Muscle of back (tissue), 13 donors: ENCODE results near the gene CDHR2. TPM values are rescaled to one million over a fixed set of nuclear protein-coding genes. Genes with fewer than 3 reads are reported as not detected.

Experiments used
- DNase-seq, 3 donors: peaks; one replicate each; pipeline versions ENCODE4 v3.0.0 to v3.0.0-alpha.2; 2013
- long read RNA-seq, 9 donors: transcript quantifications; one replicate each; lab custom pipeline, GENCODE V29; 2026
- polyA plus RNA-seq, 10 donors: library from polyadenylated mRNA; unstranded; fragments of 120-200 nt; gene quantifications; one replicate each; pipeline ENCODE4 v1.2.1, GENCODE V29; 2013; ENCODE audit not compliant: insufficient read length in 10 of 10

CDHR2 gene
- under 1 TPM in 8 of 10 donors, not detected in 2; 0.27 to 0.88 (median 0.49) TPM for polyA plus RNA-seq
- long read RNA-seq, donor 1, result 0 reads
- long read RNA-seq, donor 2, result 0 reads
- long read RNA-seq, donor 3, result 0 reads
- long read RNA-seq, donor 4, result 0 reads
- long read RNA-seq, donor 5, result 0 reads
- long read RNA-seq, donor 6, result 0 reads
- long read RNA-seq, donor 7, result 0 reads
- long read RNA-seq, donor 8, result 0 reads
- long read RNA-seq, donor 9, result 0 reads

DNA sequence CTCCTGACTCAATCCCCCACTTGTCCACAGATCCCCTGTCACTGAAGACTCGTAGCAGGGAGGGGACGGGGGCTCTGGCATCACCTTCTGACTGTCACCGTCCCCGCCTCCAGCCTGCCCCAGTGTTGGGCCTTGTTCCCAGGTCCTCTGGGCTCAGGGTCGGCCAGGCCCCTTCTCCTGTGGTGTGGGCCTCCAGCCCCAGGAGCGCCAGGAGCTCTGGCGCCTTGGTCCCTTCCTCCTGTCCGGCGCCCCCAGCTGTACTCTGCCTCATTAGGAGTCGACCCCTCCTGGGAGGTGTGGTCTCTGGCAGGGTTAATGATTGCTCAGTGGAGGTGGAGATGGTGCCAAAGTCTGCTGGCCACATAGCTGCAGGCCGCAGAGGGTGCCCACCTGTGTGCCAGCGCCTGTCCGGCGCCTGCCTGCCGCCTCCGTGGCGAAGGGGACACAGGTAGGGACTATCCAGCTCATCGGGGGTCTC, at the start of gene CDHR2:
TSS of gene CDHR2 (plus strand) at position 376 of the 478 bp plus-strand sequence. CDS start 16,011 bp downstream, outside the sequence.
- DNase-seq, result no peak

- no peak for DNase-seq
Measured at GRCh38 chr5:176500511-176500910, 48.6 kb upstream of the CDHR2 start.

- peak in 1 of 3 donors; percentile 36 for DNase-seq
Measured at GRCh38 chr5:176501333-176501732, 47.8 kb upstream of the CDHR2 start.

- DNase-seq, result no peak
Measured at GRCh38 chr5:176503496-176503895, 45.6 kb upstream of the CDHR2 start.

DNA sequence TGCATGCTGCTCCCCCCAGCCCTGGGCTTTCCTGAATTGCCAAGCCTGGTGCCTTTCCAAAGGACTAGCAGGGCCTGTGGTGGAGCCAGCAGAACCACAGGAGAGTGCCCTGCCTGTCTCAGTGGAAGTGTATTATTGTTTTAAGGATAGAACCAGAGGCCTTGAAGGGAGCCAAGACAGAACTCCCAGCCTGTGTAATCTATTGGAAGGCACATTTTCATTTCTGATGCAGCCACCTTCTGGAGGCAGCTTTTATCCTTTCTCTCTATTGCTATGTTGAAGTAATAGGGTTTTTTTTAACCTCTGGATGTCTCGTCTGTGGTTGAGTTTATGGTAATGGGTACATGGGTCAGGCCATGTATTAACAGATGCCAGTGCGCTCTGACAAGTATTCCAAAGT, 41.2 kb upstream of the CDHR2 start:
- no peak for DNase-seq

DNA sequence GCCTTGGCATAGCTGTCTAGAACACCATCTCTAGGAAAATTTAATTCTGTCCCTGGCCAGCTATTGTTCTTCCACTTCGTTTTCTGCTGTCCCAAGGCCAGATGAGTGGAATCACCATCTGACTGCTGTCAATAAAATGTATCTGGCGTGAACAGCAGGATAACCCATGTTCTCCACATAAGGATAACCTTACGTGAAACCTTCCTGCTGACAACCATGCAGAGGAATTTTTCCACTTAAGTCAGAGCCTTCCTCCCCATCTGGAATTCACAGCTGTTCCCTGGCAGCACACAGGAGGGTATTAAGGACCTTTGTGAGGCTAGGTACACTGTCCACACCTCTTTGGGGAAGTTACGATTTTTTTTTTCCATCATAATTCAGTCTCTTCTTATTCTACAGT, 40.5 kb upstream of the CDHR2 start:
- no peak for DNase-seq

- no peak for DNase-seq
Measured at GRCh38 chr5:176513788-176514187, 35.4 kb upstream of the CDHR2 start.

GRCh38 chr5:176514244-176514950, 34.7 kb upstream of the CDHR2 start:
- no peak for DNase-seq

DNA sequence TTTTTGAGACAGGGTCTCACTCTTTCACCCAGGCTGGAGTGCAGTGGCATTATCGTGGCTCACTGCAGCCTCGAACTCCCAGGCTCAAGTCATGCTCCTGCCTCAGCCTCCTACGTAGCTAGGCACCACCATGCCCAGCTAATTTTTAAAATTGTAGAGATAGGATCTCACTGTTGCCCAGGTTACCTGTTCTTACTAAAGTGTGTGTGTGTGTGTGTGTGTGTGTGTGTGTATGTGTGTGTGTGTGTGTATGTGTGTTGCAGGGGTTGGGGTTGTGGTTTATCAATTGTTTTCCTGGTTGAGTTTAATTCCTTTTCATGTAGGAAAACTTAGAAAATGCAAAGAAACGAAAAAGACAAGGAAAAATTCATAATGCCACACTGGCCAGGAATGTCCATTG, 33.7 kb upstream of the CDHR2 start:
- no peak for DNase-seq

GRCh38 chr5:176517053-176517661, 32.0 kb upstream of the CDHR2 start:
- DNase-seq, result no peak

GRCh38 chr5:176519810-176520720, 29.1 kb upstream of the CDHR2 start:
- DNase-seq, result no peak

DNA sequence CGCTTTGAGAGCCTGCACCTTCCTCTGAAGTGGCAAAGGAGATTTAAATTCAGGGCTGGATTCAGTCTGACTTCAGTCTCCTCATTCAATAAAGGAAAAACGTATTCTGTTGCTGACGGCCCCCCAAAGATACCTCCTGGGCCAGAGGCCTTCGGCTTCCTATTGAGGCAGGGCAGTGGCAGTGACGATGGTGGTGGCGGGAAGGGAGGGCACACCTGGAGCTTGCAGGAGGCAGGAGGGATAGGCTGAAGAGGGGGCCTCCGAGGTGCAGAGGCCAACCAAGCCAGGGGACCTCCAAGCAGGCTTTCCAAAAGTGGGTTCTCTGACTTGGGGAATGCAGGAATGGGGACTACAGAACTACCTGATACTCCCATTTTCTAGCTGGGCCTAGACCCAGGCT, 27.9 kb upstream of the CDHR2 start:
- DNase-seq, result no peak

DNA sequence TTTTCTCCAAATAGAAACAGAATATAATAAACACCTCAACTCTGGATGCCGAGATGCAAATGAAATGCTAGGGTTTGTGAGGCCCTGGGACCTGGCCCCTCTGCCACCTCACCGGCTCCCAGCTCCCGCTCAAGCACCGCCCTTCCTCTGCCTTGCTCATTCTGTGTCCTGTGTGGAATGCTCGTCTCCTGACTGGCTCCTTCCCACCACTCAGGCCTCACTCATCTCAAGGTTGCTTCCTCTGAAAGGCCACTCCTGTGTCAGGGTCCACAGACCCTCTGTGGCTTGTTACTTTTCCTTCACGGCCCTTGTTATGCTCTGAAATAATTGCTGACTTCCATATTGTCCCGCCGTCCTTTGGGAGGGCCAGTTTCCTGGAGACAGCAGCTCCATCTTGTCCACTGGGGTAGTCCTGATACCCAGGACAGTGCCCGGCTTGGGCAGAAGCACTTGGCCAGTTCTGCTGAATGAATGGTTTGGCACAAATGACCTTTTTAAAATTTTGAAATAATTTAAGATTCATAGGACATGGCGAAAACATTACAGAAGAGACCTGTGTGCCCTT, 27.4 kb upstream of the CDHR2 start:
- DNase-seq, result no peak

DNA sequence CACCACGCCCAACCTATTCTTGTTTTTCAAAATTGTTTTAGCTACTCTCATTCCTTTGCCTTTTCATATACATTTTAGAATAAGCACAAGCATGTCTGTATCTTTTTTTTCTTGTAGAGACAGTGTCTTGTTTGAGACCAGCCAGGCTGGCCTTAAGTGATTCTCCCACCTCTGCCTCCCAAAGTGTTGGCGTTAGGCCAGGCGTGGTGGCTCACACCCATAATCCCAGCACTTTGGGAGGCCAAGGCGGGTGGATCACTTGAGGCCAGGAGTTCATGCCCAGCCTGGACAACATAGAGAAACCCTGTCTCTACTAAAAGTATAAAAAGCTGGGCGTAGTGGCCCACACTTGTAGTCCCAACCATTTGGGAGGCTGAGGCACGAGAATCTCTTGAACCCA, 25.0 kb upstream of the CDHR2 start:
- DNase-seq, result no peak

DNA sequence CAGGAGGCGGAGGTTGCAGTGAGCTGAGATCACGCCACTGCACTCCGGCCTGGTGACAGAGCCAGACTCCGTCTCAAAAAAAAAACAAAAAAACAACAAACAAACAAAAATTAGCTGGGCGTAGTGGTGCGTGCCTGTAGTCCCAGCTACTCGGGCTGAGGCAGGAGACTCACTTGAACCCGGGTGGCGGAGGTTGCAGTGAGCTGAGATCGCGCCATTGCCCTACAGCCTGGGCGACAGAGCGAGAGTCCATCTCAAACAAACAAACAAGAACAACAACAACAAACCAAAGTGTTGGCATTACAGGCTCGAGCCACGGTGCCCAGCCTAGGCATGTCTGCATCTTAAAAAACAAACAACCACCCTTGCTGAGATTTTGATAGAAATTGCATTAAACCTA, 24.2 kb upstream of the CDHR2 start:
- DNase-seq, result no peak

GRCh38 chr5:176525677-176526076, 23.5 kb upstream of the CDHR2 start:
- DNase-seq, result no peak

GRCh38 chr5:176526462-176526861, 22.7 kb upstream of the CDHR2 start:
- DNase-seq, result no peak

DNA sequence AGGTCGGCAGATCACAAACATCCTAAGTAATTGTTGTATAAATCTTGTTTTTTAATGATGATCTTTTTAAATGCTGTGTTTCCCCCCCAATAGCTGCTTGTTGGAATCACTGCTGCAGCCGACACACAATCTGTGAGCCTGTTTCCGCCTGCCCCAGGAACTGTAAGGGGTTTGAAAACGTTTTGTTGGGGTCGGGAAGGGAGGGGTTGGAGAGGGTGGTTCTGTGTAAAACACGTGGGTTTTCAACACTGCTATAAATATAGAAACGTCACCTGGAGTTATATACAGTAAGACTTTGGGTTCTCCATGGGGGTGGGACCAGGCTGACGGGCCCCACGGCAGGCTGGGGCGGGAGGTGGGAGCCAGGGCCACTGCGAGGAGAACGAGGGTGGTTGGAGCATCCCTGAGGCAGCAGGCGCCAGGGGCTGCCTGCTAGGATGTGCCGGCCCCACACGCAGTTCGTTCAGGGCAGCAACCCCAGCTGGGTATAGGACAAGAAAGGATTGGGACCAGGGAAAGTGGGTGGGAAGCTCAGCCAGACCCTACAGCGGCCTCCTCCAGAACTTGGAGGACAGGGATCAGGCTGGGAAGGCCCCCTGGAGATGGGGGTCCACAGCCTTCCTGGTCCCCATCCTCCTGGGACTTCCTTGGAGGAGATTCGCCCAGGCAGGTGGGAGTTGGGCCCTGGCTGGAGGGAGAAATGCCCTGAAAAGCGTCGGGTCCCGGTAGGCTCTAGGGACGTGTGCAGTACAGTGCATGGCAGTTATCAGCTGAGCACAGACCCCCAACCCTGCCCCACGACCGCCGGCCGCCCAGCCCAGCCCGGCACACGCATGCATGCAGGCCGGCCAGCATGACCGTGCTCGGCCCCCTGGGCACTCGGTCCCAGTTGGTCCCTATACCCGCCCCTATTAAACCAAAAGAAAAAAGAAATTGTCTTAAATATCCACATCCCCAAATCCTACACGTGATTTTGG, 21.6 kb upstream of the CDHR2 start:
- no peak for DNase-seq

GRCh38 chr5:176528301-176528700, 20.8 kb upstream of the CDHR2 start:
- DNase-seq, result peak in 1 of 3 donors; percentile 58

- no peak for DNase-seq
Measured at GRCh38 chr5:176528761-176529115, 20.4 kb upstream of the CDHR2 start.
